ENCODE results near the gene ADPRS.

The ADPRS gene

DNA sequence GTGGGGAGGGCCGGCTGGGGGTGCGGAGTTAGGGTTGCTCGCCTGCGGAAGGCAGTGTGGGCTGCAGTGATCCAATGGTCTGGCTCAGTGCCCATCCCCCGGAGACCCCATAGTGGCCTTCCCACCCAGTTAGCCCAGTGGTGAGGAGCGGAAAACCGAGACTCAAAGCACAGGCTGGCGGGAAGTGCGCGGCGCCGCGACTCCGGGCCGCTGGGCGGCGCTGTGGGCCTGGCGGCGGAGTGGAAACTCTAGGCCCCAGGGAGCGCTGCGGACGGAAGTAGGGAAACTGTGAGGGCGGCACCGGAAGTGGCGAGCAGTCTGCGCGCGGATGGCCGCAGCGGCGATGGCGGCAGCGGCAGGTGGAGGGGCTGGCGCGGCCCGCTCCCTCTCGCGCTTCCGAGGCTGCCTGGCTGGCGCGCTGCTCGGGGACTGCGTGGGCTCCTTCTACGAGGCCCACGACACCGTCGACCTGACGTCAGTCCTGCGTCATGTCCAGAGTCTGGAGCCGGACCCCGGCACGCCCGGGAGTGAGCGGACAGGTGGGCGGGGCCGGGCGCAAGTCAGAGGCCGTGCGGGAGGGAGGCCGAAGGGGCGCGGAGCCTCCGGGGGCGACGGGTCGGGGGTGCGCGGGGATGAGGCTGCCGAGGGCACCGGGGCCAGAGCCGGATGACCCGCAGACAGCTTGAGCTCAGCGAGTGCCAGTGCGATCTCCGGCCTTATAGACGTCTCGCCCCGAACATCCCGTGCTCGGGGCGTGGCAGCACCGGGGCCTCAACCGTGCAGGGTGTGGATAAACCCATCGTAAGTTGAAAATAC, at the start of gene ADPRS (continued):
- TF ChIP-seq ZBTB10 (tag by site-specific recombination; IDR thresholded peaks at IDR 0.05) (no peak; the same call in 1 of the 2 replicates), YY2 (tag by site-specific recombination; IDR thresholded peaks at IDR 0.05) (peak; percentile 99), YY1 (tag by site-specific recombination; IDR thresholded peaks at IDR 0.05) (peak; percentile 99), ZBTB20 (tag by site-specific recombination; IDR thresholded peaks at IDR 0.05) (peak; percentile 98), TRIM28 (IDR thresholded peaks at IDR 0.05; ENCODE audit: borderline replicate concordance, low read length) (no peak), PRDM6 (tag by site-specific recombination; IDR thresholded peaks at IDR 0.05) (no peak), ZNF426 (tag by site-specific recombination; IDR thresholded peaks at IDR 0.05) (no peak), ZNF140 (tag by site-specific recombination; IDR thresholded peaks at IDR 0.05) (no peak), ZNF214 (tag by site-specific recombination; IDR thresholded peaks at IDR 0.05; ENCODE audit: borderline replicate concordance) (no peak), ZNF133 (tag by site-specific recombination; IDR thresholded peaks at IDR 0.05) (no peak), WT1 (tag by site-specific recombination; IDR thresholded peaks at IDR 0.05) (peak; percentile 45; the same call in 1 of the 2 replicates), ZFP69B (tag by site-specific recombination; IDR thresholded peaks at IDR 0.05) (peak; percentile 71; the same call in 1 of the 2 replicates), ZNF510 (tag by site-specific recombination; IDR thresholded peaks at IDR 0.05; ENCODE audit: insufficient replicate concordance) (no peak), BCL11B (tag by site-specific recombination; IDR thresholded peaks at IDR 0.05; ENCODE audit: low read depth) (peak; percentile 70; the same call in 1 of the 2 replicates), ZNF548 (tag by site-specific recombination; IDR thresholded peaks at IDR 0.05) (no peak), ZNF629 (tag by site-specific recombination; IDR thresholded peaks at IDR 0.05) (peak; percentile 97), ZNF792 (tag by site-specific recombination; IDR thresholded peaks at IDR 0.05) (no peak), KLF1 (tag by site-specific recombination; IDR thresholded peaks at IDR 0.05) (peak; percentile 87), OVOL3 (tag by site-specific recombination; IDR thresholded peaks at IDR 0.05) (peak; percentile 45; the same call in 1 of the 2 replicates), PRDM1 (tag by site-specific recombination; IDR thresholded peaks at IDR 0.05) (no peak), ZEB2 (tag by site-specific recombination; IDR thresholded peaks at IDR 0.05) (peak; percentile 87), PBX3 (CRISPR knock-in tag; IDR thresholded peaks at IDR 0.05) (peak; percentile 93; the same call in 1 of the 2 replicates), SCRT2 (tag by site-specific recombination; IDR thresholded peaks at IDR 0.05) (peak; percentile 99), KLF8 (tag by site-specific recombination; IDR thresholded peaks at IDR 0.05) (peak; percentile 98), OSR2 (tag by site-specific recombination; IDR thresholded peaks at IDR 0.05) (peak; percentile 21; the same call in 1 of the 2 replicates)
- TF ChIP-seq, protein P1, sequence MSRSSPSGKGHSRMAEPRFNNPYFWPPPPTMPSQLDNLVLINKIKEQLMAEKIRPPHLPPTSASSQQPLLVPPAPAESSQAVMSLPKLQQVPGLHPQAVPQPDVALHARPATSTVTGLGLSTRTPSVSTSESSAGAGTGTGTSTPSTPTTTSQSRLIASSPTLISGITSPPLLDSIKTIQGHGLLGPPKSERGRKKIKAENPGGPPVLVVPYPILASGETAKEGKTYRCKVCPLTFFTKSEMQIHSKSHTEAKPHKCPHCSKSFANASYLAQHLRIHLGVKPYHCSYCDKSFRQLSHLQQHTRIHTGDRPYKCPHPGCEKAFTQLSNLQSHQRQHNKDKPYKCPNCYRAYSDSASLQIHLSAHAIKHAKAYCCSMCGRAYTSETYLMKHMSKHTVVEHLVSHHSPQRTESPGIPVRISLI (tag by site-specific recombination; IDR thresholded peaks at IDR 0.05) = no peak
- TF ChIP-seq, protein P2, sequence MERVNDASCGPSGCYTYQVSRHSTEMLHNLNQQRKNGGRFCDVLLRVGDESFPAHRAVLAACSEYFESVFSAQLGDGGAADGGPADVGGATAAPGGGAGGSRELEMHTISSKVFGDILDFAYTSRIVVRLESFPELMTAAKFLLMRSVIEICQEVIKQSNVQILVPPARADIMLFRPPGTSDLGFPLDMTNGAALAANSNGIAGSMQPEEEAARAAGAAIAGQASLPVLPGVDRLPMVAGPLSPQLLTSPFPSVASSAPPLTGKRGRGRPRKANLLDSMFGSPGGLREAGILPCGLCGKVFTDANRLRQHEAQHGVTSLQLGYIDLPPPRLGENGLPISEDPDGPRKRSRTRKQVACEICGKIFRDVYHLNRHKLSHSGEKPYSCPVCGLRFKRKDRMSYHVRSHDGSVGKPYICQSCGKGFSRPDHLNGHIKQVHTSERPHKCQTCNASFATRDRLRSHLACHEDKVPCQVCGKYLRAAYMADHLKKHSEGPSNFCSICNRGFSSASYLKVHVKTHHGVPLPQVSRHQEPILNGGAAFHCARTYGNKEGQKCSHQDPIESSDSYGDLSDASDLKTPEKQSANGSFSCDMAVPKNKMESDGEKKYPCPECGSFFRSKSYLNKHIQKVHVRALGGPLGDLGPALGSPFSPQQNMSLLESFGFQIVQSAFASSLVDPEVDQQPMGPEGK (tag by site-specific recombination; IDR thresholded peaks at IDR 0.05) = peak; percentile 67
- TF ChIP-seq, protein P3, sequence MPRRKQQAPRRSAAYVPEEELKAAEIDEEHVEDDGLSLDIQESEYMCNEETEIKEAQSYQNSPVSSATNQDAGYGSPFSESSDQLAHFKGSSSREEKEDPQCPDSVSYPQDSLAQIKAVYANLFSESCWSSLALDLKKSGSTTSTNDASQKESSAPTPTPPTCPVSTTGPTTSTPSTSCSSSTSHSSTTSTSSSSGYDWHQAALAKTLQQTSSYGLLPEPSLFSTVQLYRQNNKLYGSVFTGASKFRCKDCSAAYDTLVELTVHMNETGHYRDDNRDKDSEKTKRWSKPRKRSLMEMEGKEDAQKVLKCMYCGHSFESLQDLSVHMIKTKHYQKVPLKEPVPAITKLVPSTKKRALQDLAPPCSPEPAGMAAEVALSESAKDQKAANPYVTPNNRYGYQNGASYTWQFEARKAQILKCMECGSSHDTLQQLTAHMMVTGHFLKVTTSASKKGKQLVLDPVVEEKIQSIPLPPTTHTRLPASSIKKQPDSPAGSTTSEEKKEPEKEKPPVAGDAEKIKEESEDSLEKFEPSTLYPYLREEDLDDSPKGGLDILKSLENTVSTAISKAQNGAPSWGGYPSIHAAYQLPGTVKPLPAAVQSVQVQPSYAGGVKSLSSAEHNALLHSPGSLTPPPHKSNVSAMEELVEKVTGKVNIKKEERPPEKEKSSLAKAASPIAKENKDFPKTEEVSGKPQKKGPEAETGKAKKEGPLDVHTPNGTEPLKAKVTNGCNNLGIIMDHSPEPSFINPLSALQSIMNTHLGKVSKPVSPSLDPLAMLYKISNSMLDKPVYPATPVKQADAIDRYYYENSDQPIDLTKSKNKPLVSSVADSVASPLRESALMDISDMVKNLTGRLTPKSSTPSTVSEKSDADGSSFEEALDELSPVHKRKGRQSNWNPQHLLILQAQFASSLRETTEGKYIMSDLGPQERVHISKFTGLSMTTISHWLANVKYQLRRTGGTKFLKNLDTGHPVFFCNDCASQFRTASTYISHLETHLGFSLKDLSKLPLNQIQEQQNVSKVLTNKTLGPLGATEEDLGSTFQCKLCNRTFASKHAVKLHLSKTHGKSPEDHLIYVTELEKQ (tag by site-specific recombination; IDR thresholded peaks at IDR 0.05; ENCODE audit: borderline replicate concordance) = peak; percentile 28; the same call in 1 of the 2 replicates

Data from HEK293 (cell line).